H1 (cell line): ENCODE data around the gene ACTR1A. TPM values are rescaled to one million over a fixed set of nuclear protein-coding genes. Genes with fewer than 3 reads are reported as not detected.

Experiments
- CHD7 ChIP-seq: fragments of 300-600 bp; sonication (generic); IDR thresholded peaks from 2 replicates; pipeline ENCODE4 v1.7.1; 2012; ENCODE audit warnings: low read length, moderate library complexity, mild to moderate bottlenecking, inconsistent platforms; ENCODE audit not compliant: insufficient replicate concordance
- JUND ChIP-seq: IDR thresholded peaks from 2 replicates; pipeline ENCODE4 v1.6.1; 2011; ENCODE audit warnings: mild to moderate bottlenecking, improper control_type of control experiment, low read length
- POLR2A ChIP-seq, 2 experiments: IDR thresholded peaks; 1 replicate in 1 of 2; 2 replicates in 1 of 2; pipeline ENCODE4 v1.6.1; 2011; ENCODE audit warnings: low read depth in 2 of 2, low read length in 2 of 2, mild to moderate bottlenecking in 2 of 2; ENCODE audit errors: control extremely low read depth in 1 of 2
- SP2 ChIP-seq: IDR thresholded peaks from 2 replicates; pipeline ENCODE4 v1.6.1; 2012; ENCODE audit warnings: mild to moderate bottlenecking, low read length, inconsistent platforms
- YY1 ChIP-seq: IDR thresholded peaks from 2 replicates; pipeline ENCODE4 v1.6.1; 2011; ENCODE audit warnings: low read depth, mild to moderate bottlenecking, low read length
- polyA plus RNA-seq, 7 experiments: library from polyadenylated mRNA; depleted of rRNA in 3 of 7; stranded (reverse) in 5 of 7; unstranded in 2 of 7; fragments of >200 nt in 5 of 7; fragments of 200-250 nt in 2 of 7; gene quantifications; 1 replicate in 5 of 7; 2 replicates in 1 of 7; 4 replicates in 1 of 7; pipeline versions ENCODE4 v1.2.1 to v1.2.3, GENCODE V29; 2011 to 2013; ENCODE audit warnings: missing spikeins in 2 of 7, mixed read lengths in 2 of 7
- total RNA-seq: library from RNA; stranded (reverse); fragmentation: NEBNext Ultra II Directional; extraction: Animal tissue kit (Norgen Biotek cat#: 25700); gene quantifications from 2 replicates; pipeline ENCODE4 v1.2.1, GENCODE V29; 2021
- TF ChIP-seq, protein P1 (sequence below): IDR thresholded peaks from 2 replicates; pipeline ENCODE4 v1.6.1; 2012; ENCODE audit warnings: inconsistent platforms

ACTR1A gene
- total and polyA plus RNA-seq, 2 of the 8 experiments (the other 6 are each of a cell fraction or from before 2014, with no cell fraction given), result 78.6 to 86.3 TPM

DNA sequence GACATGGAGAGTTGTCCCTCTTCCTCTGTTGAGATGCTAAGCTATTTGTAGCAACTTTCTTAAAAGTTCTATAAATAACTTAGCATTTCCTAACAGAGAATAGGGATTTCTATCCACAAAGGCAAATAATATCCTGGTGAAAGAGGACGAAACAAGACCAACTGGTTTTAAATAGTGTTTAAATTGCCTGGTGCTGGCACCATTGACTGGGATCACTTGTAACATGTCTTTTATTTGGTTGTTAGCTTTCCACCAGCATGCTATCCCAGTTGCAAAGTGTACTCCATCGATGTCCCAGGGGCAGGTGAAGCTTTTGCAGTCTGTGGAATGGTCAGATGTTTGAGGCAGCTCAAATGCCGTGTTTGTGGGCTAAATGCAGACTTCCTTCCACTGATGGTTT lies 5.0 kb upstream of the ACTR1A start (continued):
- no peak for TF ChIP-seq YY1
- no peak for TF ChIP-seq JUND
- TF ChIP-seq, protein P1, sequence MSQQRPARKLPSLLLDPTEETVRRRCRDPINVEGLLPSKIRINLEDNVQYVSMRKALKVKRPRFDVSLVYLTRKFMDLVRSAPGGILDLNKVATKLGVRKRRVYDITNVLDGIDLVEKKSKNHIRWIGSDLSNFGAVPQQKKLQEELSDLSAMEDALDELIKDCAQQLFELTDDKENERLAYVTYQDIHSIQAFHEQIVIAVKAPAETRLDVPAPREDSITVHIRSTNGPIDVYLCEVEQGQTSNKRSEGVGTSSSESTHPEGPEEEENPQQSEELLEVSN, result no peak
- TF ChIP-seq CHD7, result no peak
- no peak for TF ChIP-seq SP2
- no peak for TF ChIP-seq POLR2A (IDR thresholded peaks at IDR 0.05; ENCODE audit: control extremely low read depth in 1 of 2, low read depth in 2 of 2, low read length in 2 of 2)
